Sigmoid colon (tissue), 4 donors: ENCODE data around the gene C22orf39.

Experiments
- EP300 ChIP-seq, 4 donors: sonication (generic); formaldehyde crosslinking; IDR thresholded peaks; one replicate each; pipeline ENCODE4 v1.6.1; 2017; ENCODE audit warnings: antibody characterized with exemption in 4 of 4
- POLR2A ChIP-seq, 2 donors: fragments of 450-650 bp; IDR thresholded peaks; one replicate each; pipeline ENCODE4 v1.6.1; 2016; ENCODE audit warnings: antibody characterized with exemption in 2 of 2, mild to moderate bottlenecking in 2 of 2, moderate library complexity in 2 of 2
- POLR2AphosphoS5 ChIP-seq, 4 donors: sonication (generic); formaldehyde crosslinking; IDR thresholded peaks; one replicate each; pipeline ENCODE4 v1.6.1; 2017; ENCODE audit warnings: antibody characterized with exemption in 4 of 4
- TF ChIP-seq, protein P1 (sequence below), 4 experiments: fragments of 450-650 bp in 3 of 4; fragments of 200-600 bp in 1 of 4; IDR thresholded peaks; one replicate each; pipeline ENCODE4 v1.5.1; 2016 to 2019; ENCODE audit warnings: antibody characterized with exemption in 4 of 4, mild to moderate bottlenecking in 3 of 4, moderate library complexity in 2 of 4

DNA sequence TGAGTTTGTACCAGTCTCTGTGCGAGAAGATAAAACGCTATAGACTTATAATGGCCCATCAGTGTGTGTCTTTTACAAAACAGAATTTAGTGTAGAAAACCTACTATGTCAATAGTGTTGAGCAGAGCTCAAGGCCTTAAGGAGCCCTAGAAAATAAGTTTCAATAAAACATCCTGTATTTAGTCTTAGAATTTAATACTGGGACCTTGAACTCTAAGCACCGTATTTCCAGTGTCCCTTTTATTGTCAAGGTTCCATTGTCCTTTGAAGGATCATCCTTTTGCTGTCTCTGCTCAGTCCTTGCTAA, 48.8 kb upstream of the C22orf39 start:
- TF ChIP-seq, protein P1, sequence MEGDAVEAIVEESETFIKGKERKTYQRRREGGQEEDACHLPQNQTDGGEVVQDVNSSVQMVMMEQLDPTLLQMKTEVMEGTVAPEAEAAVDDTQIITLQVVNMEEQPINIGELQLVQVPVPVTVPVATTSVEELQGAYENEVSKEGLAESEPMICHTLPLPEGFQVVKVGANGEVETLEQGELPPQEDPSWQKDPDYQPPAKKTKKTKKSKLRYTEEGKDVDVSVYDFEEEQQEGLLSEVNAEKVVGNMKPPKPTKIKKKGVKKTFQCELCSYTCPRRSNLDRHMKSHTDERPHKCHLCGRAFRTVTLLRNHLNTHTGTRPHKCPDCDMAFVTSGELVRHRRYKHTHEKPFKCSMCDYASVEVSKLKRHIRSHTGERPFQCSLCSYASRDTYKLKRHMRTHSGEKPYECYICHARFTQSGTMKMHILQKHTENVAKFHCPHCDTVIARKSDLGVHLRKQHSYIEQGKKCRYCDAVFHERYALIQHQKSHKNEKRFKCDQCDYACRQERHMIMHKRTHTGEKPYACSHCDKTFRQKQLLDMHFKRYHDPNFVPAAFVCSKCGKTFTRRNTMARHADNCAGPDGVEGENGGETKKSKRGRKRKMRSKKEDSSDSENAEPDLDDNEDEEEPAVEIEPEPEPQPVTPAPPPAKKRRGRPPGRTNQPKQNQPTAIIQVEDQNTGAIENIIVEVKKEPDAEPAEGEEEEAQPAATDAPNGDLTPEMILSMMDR (IDR thresholded peaks at IDR 0.05): no peak
- TF ChIP-seq POLR2A (IDR thresholded peaks at IDR 0.05): no peak
- no peak for TF ChIP-seq POLR2AphosphoS5 (IDR thresholded peaks at IDR 0.05)
- TF ChIP-seq EP300 (IDR thresholded peaks at IDR 0.05): no peak
